B cell (primary cell): ENCODE results near the gene GHR. TPM values are rescaled to one million over a fixed set of nuclear protein-coding genes. Genes with fewer than 3 reads are reported as not detected.

ENCODE experiments used
- ATAC-seq: fragments of 200-7000 bp; cut with Tn5 transposase; one replicate; pipeline ENCODE4 v1.10.0; 2021; ENCODE audit warnings: low read depth, mild to moderate bottlenecking, moderate number of reproducible peaks, moderate library complexity
- CTCF ChIA-PET: fragments of 350-600 bp; sonication (Branson Sonifier 250); formaldehyde crosslinking; loops from one replicate; lab custom pipeline; 2021; ENCODE audit warnings: antibody characterized with exemption, inconsistent platforms; lab: Charles Lee
- POLR2A ChIA-PET: fragments of 350-600 bp; sonication (Branson Sonifier 250); formaldehyde crosslinking; loops from one replicate; lab custom pipeline; 2021; ENCODE audit warnings: antibody characterized with exemption; lab: Charles Lee
- DNase-seq: peaks from one replicate; pipeline ENCODE4 v3.0.0; 2013
- H2AFZ ChIP-seq: 2 replicates; pipeline ENCODE4 v1.6.1; 2012; ENCODE audit warnings: mild to moderate bottlenecking, low read depth, low read length; ENCODE audit not compliant: insufficient read depth, poor library complexity, severe bottlenecking
- H3K27ac ChIP-seq, 2 donors: 1 replicate in 1 of 2; 2 replicates in 1 of 2; pipeline ENCODE4 v1.5.1; 2012 to 2013; ENCODE audit warnings: low read length in 2 of 2, mild to moderate bottlenecking in 2 of 2, moderate library complexity in 1 of 2
- H3K27me3 ChIP-seq, 4 experiments: fragments of 200-600 bp in 1 of 4; sonication (generic) in 1 of 4; replicated peaks in 1 of 4; 1 replicate in 2 of 4; 2 replicates in 2 of 4; pipeline versions ENCODE4 v1.6.1 to v1.7.0; 2013 to 2016; ENCODE audit warnings: low read length in 3 of 4, mild to moderate bottlenecking in 2 of 4, mixed read lengths in 1 of 4, moderate library complexity in 1 of 4; ENCODE audit not compliant: insufficient read depth in 4 of 4, control insufficient read depth in 3 of 4; ENCODE audit errors: control extremely low read depth in 1 of 4
- H3K36me3 ChIP-seq, 2 experiments: replicated peaks in 1 of 2; 1 replicate in 1 of 2; 2 replicates in 1 of 2; pipeline versions ENCODE4 v1.6.1 to v1.7.1; 2013; ENCODE audit warnings: low read length in 1 of 2; ENCODE audit not compliant: insufficient read depth in 2 of 2, control insufficient read depth in 1 of 2; ENCODE audit errors: control extremely low read depth in 1 of 2, extremely low read depth in 1 of 2
- H3K4me1 ChIP-seq, 2 donors: fragments of 200-600 bp in 1 of 2; sonication (generic) in 1 of 2; 1 replicate in 1 of 2; 2 replicates in 1 of 2; pipeline versions ENCODE4 v1.5.1 to v1.6.1; 2013 to 2017; ENCODE audit warnings: low read length in 2 of 2; ENCODE audit not compliant: control insufficient read depth in 2 of 2, insufficient read depth in 2 of 2
- H3K4me2 ChIP-seq: replicated peaks from 2 replicates; pipeline ENCODE3; 2012; ENCODE audit warnings: mild to moderate bottlenecking, low read depth, low read length; ENCODE audit not compliant: poor library complexity, severe bottlenecking
- H3K4me3 ChIP-seq, 5 experiments: fragments of 200-600 bp in 1 of 5; sonication (generic) in 1 of 5; 1 replicate in 3 of 5; 2 replicates in 2 of 5; pipeline versions ENCODE4 v1.5.1 to v1.7.0; 2011 to 2016; ENCODE audit warnings: low read length in 4 of 5, mild to moderate bottlenecking in 4 of 5, low read depth in 2 of 5, control low read depth in 1 of 5, moderate library complexity in 1 of 5; ENCODE audit not compliant: insufficient read depth in 1 of 5; ENCODE audit errors: control extremely low read depth in 1 of 5, extremely low read depth in 1 of 5
- H3K79me2 ChIP-seq: fragments of 200-600 bp; sonication (generic); one replicate; pipeline ENCODE4 v1.6.0; 2016; ENCODE audit warnings: low read length; ENCODE audit not compliant: control insufficient read depth, insufficient read depth
- H3K9ac ChIP-seq: fragments of 200-600 bp; sonication (generic); 2 replicates; pipeline ENCODE4 v1.6.1; 2017; ENCODE audit warnings: mild to moderate bottlenecking, low read length, moderate library complexity
- H3K9me3 ChIP-seq, 3 donors: one replicate each; pipeline versions ENCODE4 v1.6.1 to v1.7.1; 2013; ENCODE audit warnings: low read length in 2 of 3; ENCODE audit not compliant: control insufficient read depth in 2 of 3, insufficient read depth in 1 of 3; ENCODE audit errors: control extremely low read depth in 1 of 3
- H4K20me1 ChIP-seq: 2 replicates; pipeline ENCODE4 v1.6.0; 2012; ENCODE audit warnings: mild to moderate bottlenecking, low read length; ENCODE audit not compliant: insufficient read depth, control insufficient read depth, poor library complexity, severe bottlenecking
- H3K27ac Mint-ChIP-seq: one replicate; pipeline ENCODE4 v1.8.0; 2021; ENCODE audit warnings: mixed read lengths
- H3K27me3 Mint-ChIP-seq: one replicate; pipeline ENCODE4 v1.8.0; 2021; ENCODE audit warnings: mixed read lengths
- H3K4me1 Mint-ChIP-seq: one replicate; pipeline ENCODE4 v1.8.0; 2021; ENCODE audit warnings: mixed read lengths
- H3K4me3 Mint-ChIP-seq: one replicate; pipeline ENCODE4 v1.8.0; 2021; ENCODE audit warnings: mixed read lengths
- H3K9me3 Mint-ChIP-seq: one replicate; pipeline ENCODE4 v1.8.0; 2022; ENCODE audit warnings: mixed read lengths; ENCODE audit not compliant: insufficient read depth
- EZH2 ChIP-seq: IDR thresholded peaks from 2 replicates; pipeline ENCODE4 v1.6.1; 2012; ENCODE audit warnings: borderline replicate concordance, low read depth, mild to moderate bottlenecking, moderate library complexity, low read length; ENCODE audit not compliant: insufficient read depth, poor library complexity, severe bottlenecking
- WGBS: methylation state at CpG from one replicate; pipeline ENCODE4 v1.1.5; 2013; ENCODE audit warnings: missing lambda C conversion rate; ENCODE audit not compliant: insufficient coverage; 5-methylcytosine and 5-hydroxymethylcytosine counted together
- intact Hi-C: fragments of 100-400 bp; cut with micrococcal nuclease; formaldehyde crosslinking; loops from one replicate; pipeline ENCODE4 v1.10.0; 2022
- polyA plus RNA-seq: library from polyadenylated mRNA; depleted of rRNA; stranded (reverse); fragments of >200 nt; gene quantifications from 2 replicates; pipeline ENCODE4 v1.2.3, GENCODE V29; 2012
- total RNA-seq, 2 donors: library from RNA; stranded (reverse); fragments of 120-200 nt in 1 of 2; gene quantifications; 1 replicate in 1 of 2; 2 replicates in 1 of 2; pipeline versions ENCODE4 v1.2.3 to v1.2.4, GENCODE V29; 2013 to 2022
- TF ChIP-seq, protein P1 (sequence below): fragments of 200-600 bp; IDR thresholded peaks from one replicate; pipeline ENCODE4 v1.8.0; 2022; ENCODE audit warnings: antibody characterized with exemption, mild to moderate bottlenecking

GHR gene
- total and polyA plus RNA-seq, 2 donors (not counting 1 experiment from before 2014, with no cell fraction given), result not detected

DNA sequence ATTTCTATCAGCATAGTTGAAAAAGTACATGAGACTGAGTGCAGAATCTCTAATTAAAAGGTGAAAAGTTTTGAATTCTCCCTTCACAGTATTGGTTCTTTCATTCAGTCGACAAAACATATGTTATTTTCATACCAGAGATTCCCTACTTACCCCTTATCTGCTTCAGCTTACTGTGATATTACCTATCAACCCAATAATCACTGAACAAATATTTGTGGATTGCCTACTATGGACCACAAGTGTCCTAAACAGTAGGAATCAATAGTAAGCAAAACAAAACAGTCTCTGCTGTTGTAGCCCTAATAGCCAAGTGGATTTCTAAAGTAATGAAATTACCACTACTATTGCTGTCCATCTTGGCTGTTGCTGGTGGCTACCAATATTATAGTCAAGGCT is 344.9 kb downstream of the GHR start:
- Histone ChIP-seq H3K4me2 (no peak overlapping the region), H3K4me3 (no peak overlapping the region), H3K9ac (no peak overlapping the region), H3K27me3 (no peaks in the 10 kb centered on the region), H3K4me1 (no peaks in the 10 kb centered on the region), H2AFZ (no peak overlapping the region), H3K79me2 (no peaks in the 10 kb centered on the region), H3K9me3 (no peaks in the 10 kb centered on the region), H3K27ac (no peak overlapping the region), H4K20me1 (no peaks in the 10 kb centered on the region), H3K36me3 (no peaks in the 10 kb centered on the region)
- Mint-ChIP-seq H3K9me3 (no peaks in the 10 kb centered on the region), H3K27me3 (peaks cover 15% of the 10 kb centered on the region), H3K27ac (no peak overlapping the region), H3K4me3 (no peak overlapping the region), H3K4me1 (no peaks in the 10 kb centered on the region)
- ChIA-PET POLR2A (no interaction called here), CTCF (interaction anchor here (0.8 to 1.8 kb wide), 11 partner anchors 11 to 1498 kb away, joined by 3 to 13 read pairs (median 5); partner anchors contain the start of gene GHR)
- no peak for TF ChIP-seq EZH2
- TF ChIP-seq, protein P1, sequence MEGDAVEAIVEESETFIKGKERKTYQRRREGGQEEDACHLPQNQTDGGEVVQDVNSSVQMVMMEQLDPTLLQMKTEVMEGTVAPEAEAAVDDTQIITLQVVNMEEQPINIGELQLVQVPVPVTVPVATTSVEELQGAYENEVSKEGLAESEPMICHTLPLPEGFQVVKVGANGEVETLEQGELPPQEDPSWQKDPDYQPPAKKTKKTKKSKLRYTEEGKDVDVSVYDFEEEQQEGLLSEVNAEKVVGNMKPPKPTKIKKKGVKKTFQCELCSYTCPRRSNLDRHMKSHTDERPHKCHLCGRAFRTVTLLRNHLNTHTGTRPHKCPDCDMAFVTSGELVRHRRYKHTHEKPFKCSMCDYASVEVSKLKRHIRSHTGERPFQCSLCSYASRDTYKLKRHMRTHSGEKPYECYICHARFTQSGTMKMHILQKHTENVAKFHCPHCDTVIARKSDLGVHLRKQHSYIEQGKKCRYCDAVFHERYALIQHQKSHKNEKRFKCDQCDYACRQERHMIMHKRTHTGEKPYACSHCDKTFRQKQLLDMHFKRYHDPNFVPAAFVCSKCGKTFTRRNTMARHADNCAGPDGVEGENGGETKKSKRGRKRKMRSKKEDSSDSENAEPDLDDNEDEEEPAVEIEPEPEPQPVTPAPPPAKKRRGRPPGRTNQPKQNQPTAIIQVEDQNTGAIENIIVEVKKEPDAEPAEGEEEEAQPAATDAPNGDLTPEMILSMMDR, result no peak
- no peak for DNase-seq
- WGBS, result no CpG with 5 or more reads among the region's 1 CpG
- intact Hi-C loops, result loop anchor here (5.0 kb wide), 2 partner anchors 346 to 711 kb away; partner anchors contain the start of gene GHR
- ATAC-seq, result no peak

- Histone ChIP-seq H2AFZ (no peak overlapping the region), H3K9me3 (no peaks in the 10 kb centered on the region), H3K27me3 (no peaks in the 10 kb centered on the region), H3K4me2 (no peak overlapping the region), H3K4me1 (no peaks in the 10 kb centered on the region), H3K4me3 (no peak overlapping the region), H3K36me3 (no peaks in the 10 kb centered on the region), H3K9ac (no peak overlapping the region), H4K20me1 (no peaks in the 10 kb centered on the region), H3K27ac (no peak overlapping the region), H3K79me2 (no peaks in the 10 kb centered on the region)
- ChIA-PET POLR2A (no interaction called here), CTCF (interaction anchor here (1.4 kb wide), 1 partner anchor 713 kb away, joined by 3 read pairs; no protein-coding TSS in a partner anchor)
- H3K4me1 Mint-ChIP-seq, result no peaks in the 10 kb centered on the region
- intact Hi-C loops, result no loop called here
- H3K27ac Mint-ChIP-seq, result no peak overlapping the region
- TF ChIP-seq, protein P1, result no peak
- no peak for TF ChIP-seq EZH2
- ATAC-seq (no peak), DNase-seq (no peak)
- H3K9me3 Mint-ChIP-seq, result no peaks in the 10 kb centered on the region
- H3K4me3 Mint-ChIP-seq, result no peak overlapping the region
- peaks cover 15% of the 10 kb centered on the region for H3K27me3 Mint-ChIP-seq
Observed at GRCh38 chr5:42770003-42770402, 346.8 kb downstream of the GHR start.
